ENCODE data around the gene WNK1. TPM values are rescaled to one million over a fixed set of nuclear protein-coding genes. Genes with fewer than 3 reads are reported as not detected.

The WNK1 gene
- total RNA-seq, 4 donors from 2014 or later: 79.2 to 169 (median 92.1) TPM

DNA sequence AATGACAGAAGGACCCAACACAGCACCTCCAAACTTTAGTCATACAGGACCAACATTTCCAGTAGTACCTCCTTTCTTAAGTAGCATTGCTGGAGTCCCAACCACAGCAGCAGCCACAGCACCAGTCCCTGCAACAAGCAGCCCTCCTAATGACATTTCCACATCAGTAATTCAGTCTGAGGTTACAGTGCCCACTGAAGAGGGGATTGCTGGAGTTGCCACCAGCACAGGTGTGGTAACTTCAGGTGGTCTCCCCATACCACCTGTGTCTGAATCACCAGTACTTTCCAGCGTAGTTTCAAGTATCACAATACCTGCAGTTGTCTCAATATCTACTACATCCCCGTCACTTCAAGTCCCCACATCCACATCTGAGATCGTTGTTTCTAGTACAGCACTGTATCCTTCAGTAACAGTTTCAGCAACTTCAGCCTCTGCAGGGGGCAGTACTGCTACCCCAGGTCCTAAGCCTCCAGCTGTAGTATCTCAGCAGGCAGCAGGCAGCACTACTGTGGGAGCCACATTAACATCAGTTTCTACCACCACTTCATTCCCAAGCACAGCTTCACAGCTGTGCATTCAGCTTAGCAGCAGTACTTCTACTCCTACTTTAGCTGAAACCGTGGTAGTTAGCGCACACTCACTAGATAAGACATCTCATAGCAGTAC, 132.5 kb downstream of the WNK1 start:
- TF ChIP-seq POLR2A (IDR thresholded peaks at IDR 0.05): no peak
- TF ChIP-seq EP300 (IDR thresholded peaks at IDR 0.05; ENCODE audit: low read depth): no peak
- TF ChIP-seq POLR2AphosphoS5 (IDR thresholded peaks at IDR 0.05): no peak
- TF ChIP-seq, protein P1, sequence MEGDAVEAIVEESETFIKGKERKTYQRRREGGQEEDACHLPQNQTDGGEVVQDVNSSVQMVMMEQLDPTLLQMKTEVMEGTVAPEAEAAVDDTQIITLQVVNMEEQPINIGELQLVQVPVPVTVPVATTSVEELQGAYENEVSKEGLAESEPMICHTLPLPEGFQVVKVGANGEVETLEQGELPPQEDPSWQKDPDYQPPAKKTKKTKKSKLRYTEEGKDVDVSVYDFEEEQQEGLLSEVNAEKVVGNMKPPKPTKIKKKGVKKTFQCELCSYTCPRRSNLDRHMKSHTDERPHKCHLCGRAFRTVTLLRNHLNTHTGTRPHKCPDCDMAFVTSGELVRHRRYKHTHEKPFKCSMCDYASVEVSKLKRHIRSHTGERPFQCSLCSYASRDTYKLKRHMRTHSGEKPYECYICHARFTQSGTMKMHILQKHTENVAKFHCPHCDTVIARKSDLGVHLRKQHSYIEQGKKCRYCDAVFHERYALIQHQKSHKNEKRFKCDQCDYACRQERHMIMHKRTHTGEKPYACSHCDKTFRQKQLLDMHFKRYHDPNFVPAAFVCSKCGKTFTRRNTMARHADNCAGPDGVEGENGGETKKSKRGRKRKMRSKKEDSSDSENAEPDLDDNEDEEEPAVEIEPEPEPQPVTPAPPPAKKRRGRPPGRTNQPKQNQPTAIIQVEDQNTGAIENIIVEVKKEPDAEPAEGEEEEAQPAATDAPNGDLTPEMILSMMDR (IDR thresholded peaks at IDR 0.05): no peak
- intact Hi-C loops (cut with DNase I; ENCODE audit: low total_unique reads) (no loop called here), in situ Hi-C loops (cut with MboI; ENCODE audit: low pct_ligation_motif_present in 1 of 4, low pct_unique_long_range_greater_than_20kb in 1 of 4, low sequenced_read_pairs in 3 of 4) (no loop called here)
- H3K4me1 ChIP-seq: no peaks in the 10 kb centered on the region
- no peaks in the 10 kb centered on the region for H3K9me3 ChIP-seq
- H3K27ac ChIP-seq: no peak overlapping the region
- H3K27me3 ChIP-seq: no peaks in the 10 kb centered on the region
- peaks cover 0 to 90% (median 43%) of the 10 kb centered on the region in 4 donors for H3K36me3 ChIP-seq
- 93 to 100% methylated on average over 1 to 5 of the region's 5 CpGs for WGBS, 2 donors (ENCODE audit: low coverage in 1 of 2)
- DNase-seq: no peak
- no peak overlapping the region for H3K4me3 ChIP-seq

- no peaks in the 10 kb centered on the region for H3K27me3 ChIP-seq
- no peak for DNase-seq
- H3K9me3 ChIP-seq: no peaks in the 10 kb centered on the region
- in situ Hi-C loops (cut with MboI; ENCODE audit: low pct_ligation_motif_present in 1 of 4, low pct_unique_long_range_greater_than_20kb in 1 of 4, low sequenced_read_pairs in 3 of 4) (no loop called here), intact Hi-C loops (cut with DNase I; ENCODE audit: low total_unique reads) (no loop called here)
- TF ChIP-seq, protein P1 (IDR thresholded peaks at IDR 0.05): no peak
- TF ChIP-seq POLR2AphosphoS5 (IDR thresholded peaks at IDR 0.05): no peak
- no peak for TF ChIP-seq POLR2A (IDR thresholded peaks at IDR 0.05)
- H3K4me3 ChIP-seq: no peak overlapping the region
- H3K27ac ChIP-seq: no peak overlapping the region
- H3K4me1 ChIP-seq: no peaks in the 10 kb centered on the region
- H3K36me3 ChIP-seq: peaks cover 0 to 95% (median 44%) of the 10 kb centered on the region in 4 donors
- 88 to 92% methylated on average over 1 to 2 of the region's 2 CpGs for WGBS, 2 donors (ENCODE audit: low coverage in 1 of 2)
Observed at GRCh38 chr12:885701-886100, 133.3 kb downstream of the WNK1 start.

DNA sequence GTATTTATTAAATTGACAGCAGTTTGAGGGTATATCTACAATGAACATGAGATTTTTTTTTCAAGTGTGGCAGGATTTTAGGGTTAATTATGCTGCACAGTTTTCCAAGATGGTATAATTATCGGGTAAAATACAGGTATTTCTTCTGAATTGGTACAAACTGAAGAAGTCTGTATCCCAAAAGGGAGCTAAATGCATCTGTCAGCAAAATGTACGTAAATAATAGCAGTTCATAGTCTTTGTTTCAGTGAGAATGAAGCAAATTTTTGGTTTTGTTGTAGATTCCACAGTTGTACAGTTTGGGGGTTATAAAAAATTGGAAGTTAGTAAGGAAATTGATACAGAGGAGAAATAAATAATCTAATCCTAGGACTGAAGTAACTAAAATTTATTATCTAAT, 133.8 kb downstream of the WNK1 start:
- in situ Hi-C loops (cut with MboI; ENCODE audit: low pct_ligation_motif_present in 1 of 4, low pct_unique_long_range_greater_than_20kb in 1 of 4, low sequenced_read_pairs in 3 of 4): no loop called here
- 96 to 97% methylated on average over 2 of the region's 2 CpGs for WGBS, 2 donors (ENCODE audit: low coverage in 1 of 2)

DNA sequence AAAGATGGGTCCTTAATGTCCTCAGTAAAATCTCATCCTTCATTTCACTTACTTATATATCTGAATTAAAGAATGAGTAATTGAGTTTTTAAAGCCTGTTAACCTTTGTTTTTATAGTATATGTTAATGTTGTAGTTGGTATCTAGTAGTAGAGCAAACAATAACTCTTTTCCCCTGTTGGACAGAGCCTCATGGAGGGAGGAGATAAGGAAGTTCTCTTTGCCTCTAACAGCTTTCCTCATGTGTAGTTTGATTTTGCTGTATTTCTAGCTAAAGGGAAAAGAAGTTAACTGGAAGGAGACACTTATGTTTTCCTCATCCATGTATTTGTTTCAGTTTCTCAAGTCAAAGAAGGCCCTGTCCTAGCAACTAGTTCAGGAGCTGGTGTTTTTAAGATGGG, 141.8 kb downstream of the WNK1 start:
- in situ Hi-C loops (cut with MboI; ENCODE audit: low pct_ligation_motif_present in 1 of 4, low pct_unique_long_range_greater_than_20kb in 1 of 4, low sequenced_read_pairs in 3 of 4) (no loop called here), intact Hi-C loops (cut with DNase I; ENCODE audit: low total_unique reads) (no loop called here)
- Histone ChIP-seq H3K27me3 (no peaks in the 10 kb centered on the region), H3K36me3 (peaks cover 0 to 78% (median 32%) of the 10 kb centered on the region in 4 donors), H3K4me1 (no peaks in the 10 kb centered on the region), H3K9me3 (no peaks in the 10 kb centered on the region), H3K4me3 (no peak overlapping the region), H3K27ac (no peak overlapping the region)
- DNase-seq: no peak
- TF ChIP-seq POLR2AphosphoS5 (IDR thresholded peaks at IDR 0.05) (no peak), POLR2A (IDR thresholded peaks at IDR 0.05) (no peak), EP300 (IDR thresholded peaks at IDR 0.05; ENCODE audit: low read depth) (no peak)
- TF ChIP-seq, protein P1 (IDR thresholded peaks at IDR 0.05): no peak

More for the DNA sequence above, 133.8 kb downstream of the WNK1 start:
- Histone ChIP-seq H3K27ac (no peak overlapping the region), H3K27me3 (no peaks in the 10 kb centered on the region), H3K4me1 (no peaks in the 10 kb centered on the region), H3K4me3 (no peak overlapping the region), H3K36me3 (peaks cover 0 to 94% (median 42%) of the 10 kb centered on the region in 4 donors), H3K9me3 (no peaks in the 10 kb centered on the region)
- no peak for DNase-seq
- TF ChIP-seq, protein P1 (IDR thresholded peaks at IDR 0.05): no peak
- TF ChIP-seq POLR2A (IDR thresholded peaks at IDR 0.05) (no peak), POLR2AphosphoS5 (IDR thresholded peaks at IDR 0.05) (no peak), EP300 (IDR thresholded peaks at IDR 0.05; ENCODE audit: low read depth) (no peak)
- intact Hi-C loops (cut with DNase I; ENCODE audit: low total_unique reads): no loop called here

Data from transverse colon (tissue), 4 donors.